IMR-90 (cell line): ENCODE results near the gene PLA2G3.

Experiments
- BHLHE40 ChIP-seq: fragments of 150-350 bp; IDR thresholded peaks from 2 replicates; pipeline ENCODE4 v1.6.1; 2016; ENCODE audit warnings: mild to moderate bottlenecking, low read depth, low read length
- CTCF ChIP-seq: conservative IDR thresholded peaks from 2 replicates; pipeline ENCODE4 v1.5.1; 2012; ENCODE audit warnings: mild to moderate bottlenecking, low read depth, low read length, improper control_type of control experiment
- ELK1 ChIP-seq: fragments of 150-350 bp; IDR thresholded peaks from 2 replicates; pipeline ENCODE4 v1.6.1; 2016; ENCODE audit warnings: low read depth, mild to moderate bottlenecking, low read length, moderate library complexity, borderline replicate concordance

- TF ChIP-seq ELK1 = no peak
- TF ChIP-seq BHLHE40 = no peak
- no peak for TF ChIP-seq CTCF
Observed at GRCh38 chr22:31091106-31091975, 49.0 kb downstream of the PLA2G3 start.
